Osteocyte (in vitro differentiated cells): ENCODE results near the gene ZNF662. TPM values are rescaled to one million over a fixed set of nuclear protein-coding genes. Genes with fewer than 3 reads are reported as not detected.

Experiments
- DNase-seq: peaks from one replicate; pipeline ENCODE4 v3.0.0; 2021; ENCODE audit warnings: mixed read lengths; ENCODE audit not compliant: unreplicated experiment; ENCODE audit errors: extremely low spot score
- H3K27ac Mint-ChIP-seq: one replicate; pipeline ENCODE4 v1.8.0; 2021; ENCODE audit warnings: mild to moderate bottlenecking, mixed read lengths; ENCODE audit not compliant: unreplicated experiment
- H3K27me3 Mint-ChIP-seq: one replicate; pipeline ENCODE4 v1.8.0; 2021; ENCODE audit warnings: mixed read lengths; ENCODE audit not compliant: unreplicated experiment
- H3K36me3 Mint-ChIP-seq: one replicate; pipeline ENCODE4 v1.8.0; 2021; ENCODE audit warnings: mixed read lengths; ENCODE audit not compliant: unreplicated experiment
- H3K4me1 Mint-ChIP-seq: one replicate; pipeline ENCODE4 v1.8.0; 2021; ENCODE audit warnings: mixed read lengths; ENCODE audit not compliant: unreplicated experiment
- H3K4me3 Mint-ChIP-seq: one replicate; pipeline ENCODE4 v1.8.0; 2021; ENCODE audit warnings: mild to moderate bottlenecking, moderate library complexity, mixed read lengths; ENCODE audit not compliant: unreplicated experiment
- H3K9me3 Mint-ChIP-seq: one replicate; pipeline ENCODE4 v1.8.0; 2021; ENCODE audit warnings: mixed read lengths; ENCODE audit not compliant: unreplicated experiment
- total RNA-seq: library from RNA; stranded (reverse); gene quantifications from 2 replicates; pipeline ENCODE4 v1.2.1, GENCODE V29; 2021
- TF ChIP-seq, protein P1 (sequence below): fragments of 200-600 bp; sonication (generic); IDR thresholded peaks from 2 replicates; pipeline ENCODE4 v1.5.0; 2021; ENCODE audit warnings: antibody characterized with exemption, mild to moderate bottlenecking, moderate library complexity

Gene ZNF662
- total RNA-seq, 1 donor from 2014 or later, result not detected

DNA sequence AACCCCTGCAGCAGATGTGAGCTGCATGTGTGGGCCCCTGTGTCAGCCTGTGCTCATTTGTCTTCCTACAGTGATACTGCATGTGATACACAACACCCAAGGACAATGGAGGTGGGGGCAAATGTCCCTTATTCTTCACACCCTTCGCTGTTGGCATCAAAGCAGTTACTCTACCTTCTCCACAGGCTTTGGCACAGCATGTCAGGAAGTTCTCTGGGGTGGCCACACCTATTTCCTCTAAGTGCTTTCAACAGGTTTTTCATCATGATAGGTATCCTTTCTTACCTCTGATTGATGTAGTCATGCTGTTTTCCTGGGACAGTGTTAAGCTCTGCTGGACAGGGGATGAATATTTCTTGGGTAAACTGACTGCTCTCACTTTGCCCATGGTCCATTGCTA is 29.5 kb downstream of the ZNF662 start:
- H3K4me1 Mint-ChIP-seq, result no peaks in the 10 kb centered on the region
- peaks cover 14% of the 10 kb centered on the region for H3K27me3 Mint-ChIP-seq
- TF ChIP-seq, protein P1, sequence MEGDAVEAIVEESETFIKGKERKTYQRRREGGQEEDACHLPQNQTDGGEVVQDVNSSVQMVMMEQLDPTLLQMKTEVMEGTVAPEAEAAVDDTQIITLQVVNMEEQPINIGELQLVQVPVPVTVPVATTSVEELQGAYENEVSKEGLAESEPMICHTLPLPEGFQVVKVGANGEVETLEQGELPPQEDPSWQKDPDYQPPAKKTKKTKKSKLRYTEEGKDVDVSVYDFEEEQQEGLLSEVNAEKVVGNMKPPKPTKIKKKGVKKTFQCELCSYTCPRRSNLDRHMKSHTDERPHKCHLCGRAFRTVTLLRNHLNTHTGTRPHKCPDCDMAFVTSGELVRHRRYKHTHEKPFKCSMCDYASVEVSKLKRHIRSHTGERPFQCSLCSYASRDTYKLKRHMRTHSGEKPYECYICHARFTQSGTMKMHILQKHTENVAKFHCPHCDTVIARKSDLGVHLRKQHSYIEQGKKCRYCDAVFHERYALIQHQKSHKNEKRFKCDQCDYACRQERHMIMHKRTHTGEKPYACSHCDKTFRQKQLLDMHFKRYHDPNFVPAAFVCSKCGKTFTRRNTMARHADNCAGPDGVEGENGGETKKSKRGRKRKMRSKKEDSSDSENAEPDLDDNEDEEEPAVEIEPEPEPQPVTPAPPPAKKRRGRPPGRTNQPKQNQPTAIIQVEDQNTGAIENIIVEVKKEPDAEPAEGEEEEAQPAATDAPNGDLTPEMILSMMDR, result no peak
- no peaks in the 10 kb centered on the region for H3K9me3 Mint-ChIP-seq
- no peak overlapping the region for H3K4me3 Mint-ChIP-seq
- DNase-seq, result no peak
- H3K27ac Mint-ChIP-seq, result no peak overlapping the region
- no peaks in the 10 kb centered on the region for H3K36me3 Mint-ChIP-seq

- Mint-ChIP-seq H3K27me3 (peaks cover 9% of the 10 kb centered on the region), H3K27ac (no peak overlapping the region), H3K9me3 (no peaks in the 10 kb centered on the region), H3K36me3 (no peaks in the 10 kb centered on the region), H3K4me3 (no peak overlapping the region), H3K4me1 (no peaks in the 10 kb centered on the region)
- DNase-seq, result no peak
- TF ChIP-seq, protein P1, result no peak
Measured at GRCh38 chr3:42936157-42936981, 30.4 kb downstream of the ZNF662 start.

- DNase-seq, result no peak
- H3K36me3 Mint-ChIP-seq, result no peaks in the 10 kb centered on the region
- TF ChIP-seq, protein P1, result no peak
- no peaks in the 10 kb centered on the region for H3K4me1 Mint-ChIP-seq
- no peak overlapping the region for H3K27ac Mint-ChIP-seq
- H3K4me3 Mint-ChIP-seq, result no peak overlapping the region
- no peaks in the 10 kb centered on the region for H3K9me3 Mint-ChIP-seq
- H3K27me3 Mint-ChIP-seq, result peaks cover 12% of the 10 kb centered on the region
Measured at GRCh38 chr3:42937334-42937733, 31.4 kb downstream of the ZNF662 start.

- Mint-ChIP-seq H3K27me3 (peaks cover 19% of the 10 kb centered on the region), H3K4me1 (no peaks in the 10 kb centered on the region), H3K27ac (no peak overlapping the region), H3K4me3 (no peak overlapping the region), H3K36me3 (no peaks in the 10 kb centered on the region), H3K9me3 (no peaks in the 10 kb centered on the region)
- TF ChIP-seq, protein P1, result no peak
- DNase-seq, result no peak
Measured at GRCh38 chr3:42942693-42943092, 36.8 kb downstream of the ZNF662 start.

DNA sequence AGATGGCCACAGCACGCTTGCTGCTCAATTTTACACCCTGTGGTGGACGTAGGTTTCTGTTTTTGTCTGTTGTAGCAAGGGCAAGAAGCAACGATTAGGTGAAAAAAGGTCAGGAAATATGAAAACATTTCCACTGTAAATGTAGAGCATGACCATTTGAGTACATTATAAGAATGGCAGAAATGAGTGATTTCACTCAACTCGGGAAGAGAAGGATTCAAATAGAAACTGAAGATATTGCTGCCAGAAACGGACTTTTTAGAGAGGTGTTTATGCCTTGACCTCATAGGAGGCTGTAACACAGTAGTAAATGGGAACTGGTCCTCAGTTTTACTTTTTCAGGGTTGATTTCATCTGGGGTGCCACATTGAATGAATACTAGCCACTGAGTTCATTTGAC is 40.1 kb downstream of the ZNF662 start:
- H3K27ac Mint-ChIP-seq, result no peak overlapping the region
- no peaks in the 10 kb centered on the region for H3K4me1 Mint-ChIP-seq
- TF ChIP-seq, protein P1, result no peak
- H3K9me3 Mint-ChIP-seq, result no peaks in the 10 kb centered on the region
- no peaks in the 10 kb centered on the region for H3K36me3 Mint-ChIP-seq
- H3K27me3 Mint-ChIP-seq, result peaks cover 13% of the 10 kb centered on the region
- no peak for DNase-seq
- no peak overlapping the region for H3K4me3 Mint-ChIP-seq
